ENCODE results near the gene TMEM150B. TPM values are rescaled to one million over a fixed set of nuclear protein-coding genes. Genes with fewer than 3 reads are reported as not detected.
"Not testable (repeated sequence)": the region's sequence is repeated elsewhere in the genome, so short reads cannot be mapped to it uniquely, and the experiment has no call there.

The TMEM150B gene
- total RNA-seq, 2 experiments from 2014 or later: 0.31 TPM; not detected in 1

DNA sequence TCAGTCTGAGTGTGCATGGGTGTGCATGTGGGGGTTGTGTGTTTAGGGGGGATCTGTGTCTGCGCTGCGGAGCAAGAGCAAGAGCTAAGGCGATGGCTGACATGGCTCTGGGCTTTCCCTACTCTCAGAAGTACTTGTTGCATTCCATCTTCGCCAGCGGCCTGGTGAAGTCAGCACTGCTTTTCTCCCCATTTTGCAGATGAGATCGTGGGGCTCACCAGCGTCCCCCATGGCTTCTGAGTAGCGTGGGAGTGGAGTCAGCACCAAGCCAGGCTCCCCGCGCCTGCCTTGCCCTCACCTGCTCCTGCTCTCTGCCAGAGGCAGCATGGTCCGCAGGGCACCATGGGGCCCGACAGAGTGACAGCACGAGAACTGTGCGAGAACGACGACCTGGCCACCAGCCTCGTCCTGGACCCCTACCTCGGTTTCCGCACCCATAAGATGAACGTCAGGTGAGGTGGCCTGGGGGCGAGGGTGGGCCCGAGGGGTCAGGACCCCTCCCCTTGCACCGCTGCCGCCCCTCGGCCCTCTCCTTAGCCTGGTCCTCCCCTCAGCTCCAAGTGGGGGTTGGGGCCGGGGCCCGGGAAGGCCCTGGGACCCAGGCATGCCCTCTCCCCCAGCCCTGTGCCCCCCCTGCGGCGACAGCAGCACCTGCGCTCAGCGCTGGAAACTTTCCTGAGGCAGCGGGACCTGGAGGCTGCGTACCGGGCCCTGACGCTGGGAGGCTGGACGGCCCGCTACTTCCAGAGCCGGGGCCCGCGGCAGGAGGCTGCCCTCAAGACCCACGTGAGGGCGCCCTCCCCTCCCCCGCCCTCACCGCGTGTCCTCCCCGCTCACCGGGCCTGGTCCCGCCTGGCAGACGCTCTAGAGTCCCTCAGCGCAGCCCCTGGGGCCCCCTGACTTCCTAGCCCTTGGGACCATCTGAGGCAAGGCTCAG lies 16.7 kb upstream of the TMEM150B start:
- POLR2A ChIA-PET: no interaction called here
- CTCF ChIA-PET: no interaction called here

DNA sequence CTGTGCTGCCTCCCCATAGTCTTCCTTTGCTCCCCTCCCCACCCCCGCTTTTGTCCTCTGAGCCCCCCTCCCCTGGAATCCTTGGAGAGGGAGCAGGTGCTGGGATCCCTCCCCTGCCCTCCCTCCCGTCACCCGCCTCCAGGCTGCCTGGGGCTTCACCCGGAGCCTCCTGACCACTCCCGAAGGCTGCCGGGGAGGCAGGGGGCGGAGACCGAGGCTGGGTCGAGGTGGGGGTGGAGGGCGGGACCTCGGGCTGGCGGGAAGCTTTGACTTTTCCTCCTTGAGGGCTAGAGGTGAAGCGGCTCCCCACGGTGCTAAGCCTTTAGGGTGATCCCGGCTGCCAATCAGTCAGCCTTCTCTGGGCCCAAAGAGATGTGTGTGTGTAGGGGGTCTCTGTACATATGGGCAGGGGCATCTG lies 16.0 kb upstream of the TMEM150B start:
- POLR2A ChIA-PET: no interaction called here
- CTCF ChIA-PET: no interaction called here

DNA sequence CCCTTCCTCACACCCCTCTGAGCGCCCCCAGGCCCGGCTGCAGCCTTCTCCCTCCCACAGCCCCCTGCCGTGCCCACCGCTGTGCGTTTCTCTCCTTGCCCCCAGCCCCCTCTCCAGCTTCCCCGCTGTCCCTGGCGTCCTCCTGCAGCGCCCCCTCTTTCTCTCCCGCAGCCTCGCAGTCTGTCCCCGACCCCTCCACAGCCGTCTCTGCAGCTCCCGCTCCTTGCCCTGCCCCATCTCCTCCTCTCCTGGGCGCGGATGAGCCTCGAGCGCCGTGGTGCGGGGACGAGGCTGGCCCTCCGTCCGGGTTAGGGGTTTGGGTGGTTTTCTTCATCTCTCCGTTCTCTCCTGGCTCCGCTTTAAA lies 15.6 kb upstream of the TMEM150B start:
- CTCF ChIA-PET: no interaction called here
- POLR2A ChIA-PET: no interaction called here

DNA sequence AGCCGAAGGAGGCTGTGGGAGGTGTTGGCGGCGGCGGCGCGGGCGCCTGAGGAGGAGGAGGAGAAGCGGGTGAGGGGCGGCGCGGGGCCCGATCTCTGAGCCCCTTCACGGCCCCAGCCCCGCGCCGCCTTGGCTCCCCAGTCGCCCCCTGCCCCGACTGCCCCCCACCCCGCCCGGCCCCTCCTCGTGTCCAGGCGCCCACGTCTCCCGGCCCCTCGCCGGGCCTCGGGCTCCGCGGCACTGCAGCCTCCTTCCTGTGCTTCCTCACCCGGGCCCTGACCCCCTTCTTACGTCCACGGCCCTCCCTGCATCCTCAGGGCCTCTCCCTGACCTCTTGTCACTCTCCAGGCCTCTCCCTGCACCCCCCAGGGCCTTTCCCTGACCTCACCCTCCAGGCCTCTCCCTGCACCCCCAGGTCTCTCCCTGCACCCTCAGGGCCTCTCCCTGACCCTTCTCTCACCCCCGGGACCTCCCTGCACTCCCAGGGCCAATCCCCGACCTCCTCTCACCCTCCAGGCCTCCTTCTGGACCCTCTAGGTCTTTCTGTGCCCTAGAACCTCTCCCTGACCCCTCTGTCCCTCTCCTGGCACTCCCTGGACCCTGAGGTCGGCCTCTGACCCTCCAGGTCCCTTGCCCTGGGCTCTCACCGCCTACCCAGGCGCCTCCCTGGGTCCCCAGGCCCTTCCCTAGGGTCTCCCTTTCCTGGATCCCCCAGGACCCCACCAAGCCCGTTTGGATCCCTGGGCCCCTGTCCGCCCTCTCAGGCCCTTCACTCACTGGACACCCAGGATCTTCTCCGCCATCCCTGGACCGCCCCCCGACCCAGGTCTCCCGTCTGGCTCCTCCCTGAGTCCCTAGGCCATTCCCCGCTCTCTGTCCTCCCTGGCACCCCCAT lies 15.0 kb upstream of the TMEM150B start:
- POLR2A ChIA-PET: interaction anchor here (0.5 to 2.1 kb wide), 8 partner anchors 38 to 278 kb away, joined by 3 to 18 read pairs (median 6); partner anchors contain the start of genes PPP6R1, TMEM238 and UBE2S

DNA sequence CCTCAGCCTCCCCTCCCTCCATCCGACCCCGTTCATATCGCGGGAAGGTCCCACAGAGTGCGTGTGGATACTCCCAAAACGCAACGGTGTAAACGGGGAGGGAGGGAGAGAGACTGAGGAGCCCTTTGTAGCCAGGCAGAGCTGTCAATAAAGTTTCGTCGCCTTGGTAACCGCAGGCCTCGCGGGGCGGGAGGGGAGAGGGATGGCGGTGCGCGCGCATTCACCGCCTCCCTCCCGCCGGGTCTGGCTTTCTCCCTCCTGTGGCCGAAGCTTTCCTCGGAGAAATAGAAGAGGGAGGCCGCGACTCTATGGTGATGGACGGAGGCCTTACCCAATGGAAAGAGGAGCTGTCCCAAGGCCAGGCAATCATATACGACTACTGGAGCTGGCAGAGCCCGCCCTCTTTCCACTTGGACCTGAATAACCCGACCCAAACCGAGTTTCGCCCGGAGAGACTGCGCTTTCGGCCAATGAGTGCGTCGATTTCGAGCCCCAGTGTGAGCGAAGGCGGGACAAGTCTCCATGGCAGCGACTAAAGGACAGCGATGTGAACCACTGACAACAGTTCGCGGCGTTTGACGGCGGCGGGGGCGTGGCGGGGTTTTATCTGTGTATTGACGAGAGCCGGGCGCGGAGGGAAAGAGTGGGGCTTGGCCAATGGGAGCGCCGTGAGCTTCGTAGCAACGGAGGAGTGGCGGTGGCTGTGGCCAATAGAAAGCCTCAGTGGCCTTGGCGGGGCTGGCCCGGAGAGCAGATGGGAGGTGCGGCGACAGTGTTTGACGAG lies 14.2 kb upstream of the TMEM150B start, which contains the start of gene KMT5C:
TSS of gene KMT5C (plus strand) at position 772 of the 784 bp plus-strand sequence. CDS start 2,061 bp downstream, outside the sequence.
- ChIA-PET CTCF (interaction anchor here (0.7 to 2.0 kb wide), 8 partner anchors 8 to 308 kb away, joined by 3 to 16 read pairs (median 3); partner anchors contain the start of gene TMEM238), POLR2A (interaction anchor here (0.5 to 2.1 kb wide), 9 partner anchors 29 to 279 kb away, joined by 3 to 18 read pairs (median 6); partner anchors contain the start of genes PPP6R1, TMEM238 and UBE2S)

More for the DNA sequence above, 15.0 kb upstream of the TMEM150B start:
- CTCF ChIA-PET: interaction anchor here (1.0 to 2.0 kb wide), 5 partner anchors 9 to 86 kb away, joined by 3 to 16 read pairs (median 3); no protein-coding TSS in a partner anchor

DNA sequence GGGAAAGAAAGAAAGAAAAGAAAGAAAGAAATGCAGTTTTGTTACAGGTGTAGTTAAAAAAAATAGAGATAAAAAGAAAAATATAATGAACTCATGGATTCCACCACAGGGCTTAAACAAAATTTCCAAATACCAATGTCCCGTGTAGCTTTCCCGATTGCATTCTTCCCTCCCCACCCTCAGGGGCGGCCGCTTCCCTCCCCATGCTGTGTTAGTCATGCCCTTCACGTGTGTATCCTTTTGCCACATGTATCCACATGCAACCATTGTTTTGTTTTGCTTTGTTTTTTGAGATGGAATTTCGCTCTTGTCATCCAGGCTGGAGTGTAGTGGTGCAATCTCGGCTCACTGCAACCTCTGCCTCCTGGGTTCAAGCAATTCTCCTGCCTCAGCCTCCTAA lies 11.0 kb upstream of the TMEM150B start:
- CTCF ChIA-PET: interaction anchor here (1.5 kb wide), 1 partner anchor 35 kb away, joined by 3 read pairs; no protein-coding TSS in a partner anchor
- POLR2A ChIA-PET: no interaction called here

DNA sequence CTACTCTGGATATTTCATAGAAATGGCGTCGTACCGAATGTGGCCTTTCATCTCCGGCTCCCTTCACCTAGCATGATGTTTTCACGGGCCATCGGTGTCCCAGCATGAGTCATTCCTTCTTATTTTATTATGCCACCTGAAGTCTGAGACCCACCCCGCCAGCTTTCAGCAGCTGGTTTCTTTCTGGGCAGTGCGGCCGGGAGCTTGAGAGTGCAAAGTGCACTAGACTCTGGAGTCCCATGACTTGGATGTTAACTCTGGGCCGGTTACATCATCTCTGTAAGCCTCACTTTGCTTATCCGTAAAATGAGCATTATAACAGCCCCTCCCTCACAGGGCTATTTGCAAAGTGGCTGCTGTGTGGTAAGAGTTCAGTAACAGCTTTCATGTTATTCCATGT lies 8.7 kb upstream of the TMEM150B start:
- ChIA-PET CTCF (no interaction called here), POLR2A (no interaction called here)

DNA sequence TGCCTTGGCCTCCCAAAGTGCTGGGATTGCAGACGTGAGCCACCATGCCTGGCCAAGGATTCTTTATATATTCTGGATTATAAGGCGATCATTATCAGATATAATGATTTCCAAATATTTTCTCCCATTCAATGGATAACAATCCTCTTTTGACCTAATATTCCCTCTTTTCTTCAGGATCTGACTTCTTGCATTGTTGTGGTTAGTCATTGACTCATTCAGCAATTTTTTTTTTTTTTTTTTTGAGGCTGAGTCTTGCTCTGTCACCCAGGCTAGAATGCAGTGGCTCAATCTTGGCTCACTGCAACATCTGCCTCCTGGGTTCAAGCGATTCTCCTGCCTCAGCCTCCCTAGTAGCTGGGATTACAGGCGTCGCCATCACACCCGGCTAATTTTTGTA lies 4.7 kb upstream of the TMEM150B start:
- CTCF ChIA-PET, POLR2A ChIA-PET: not testable (repeated sequence)

DNA sequence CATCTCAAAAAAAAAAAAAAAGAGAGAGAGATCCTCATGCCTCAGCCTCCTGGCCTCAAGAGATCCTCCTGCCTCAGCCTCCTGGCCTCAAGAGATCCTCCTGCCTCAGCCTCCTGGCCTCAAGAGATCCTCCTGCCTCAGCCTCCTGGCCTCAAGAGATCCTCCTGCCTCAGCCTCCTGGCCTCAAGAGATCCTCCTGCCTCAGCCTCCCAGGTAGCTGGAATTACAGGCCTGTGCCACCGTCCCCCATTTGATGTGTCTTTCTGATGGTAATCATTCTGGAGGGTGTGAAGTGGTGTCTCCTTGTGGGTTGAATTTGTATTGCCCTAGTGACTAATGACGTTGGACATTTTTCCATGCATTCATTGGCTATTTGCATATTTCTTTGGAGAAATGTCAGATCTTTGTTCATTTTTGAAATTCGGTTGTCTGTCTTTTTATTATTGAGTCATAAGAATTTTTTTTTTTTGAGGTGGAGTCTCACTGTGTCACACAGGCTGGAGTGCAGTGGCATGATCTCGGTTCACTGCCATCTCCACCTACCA lies 3.7 kb upstream of the TMEM150B start:
- CTCF ChIA-PET, POLR2A ChIA-PET: not testable (repeated sequence)

DNA sequence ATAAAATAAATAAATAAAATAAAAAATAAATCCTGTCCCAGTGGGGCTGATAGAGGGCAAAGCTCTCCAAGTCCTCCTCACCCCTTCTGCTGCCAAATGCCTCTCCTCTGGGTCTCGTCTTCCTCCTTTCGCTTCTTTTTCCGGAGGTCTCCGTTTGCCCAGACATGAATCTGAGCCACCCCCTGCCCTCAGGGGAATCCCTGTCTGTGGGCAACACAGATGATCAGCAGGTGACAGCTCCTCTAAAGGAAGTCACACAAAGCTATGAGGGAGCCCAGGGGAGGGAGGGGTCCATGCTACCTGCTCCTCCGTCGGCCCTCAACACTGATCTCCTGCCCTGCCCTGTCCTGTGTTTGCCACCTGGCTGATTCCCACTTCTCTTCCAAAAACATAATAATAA lies 479 bp downstream of the TMEM150B start:
- ChIA-PET POLR2A (no interaction called here), CTCF (interaction anchor here (0.9 kb wide), 1 partner anchor 14 kb away, joined by 3 read pairs; no protein-coding TSS in a partner anchor)

DNA sequence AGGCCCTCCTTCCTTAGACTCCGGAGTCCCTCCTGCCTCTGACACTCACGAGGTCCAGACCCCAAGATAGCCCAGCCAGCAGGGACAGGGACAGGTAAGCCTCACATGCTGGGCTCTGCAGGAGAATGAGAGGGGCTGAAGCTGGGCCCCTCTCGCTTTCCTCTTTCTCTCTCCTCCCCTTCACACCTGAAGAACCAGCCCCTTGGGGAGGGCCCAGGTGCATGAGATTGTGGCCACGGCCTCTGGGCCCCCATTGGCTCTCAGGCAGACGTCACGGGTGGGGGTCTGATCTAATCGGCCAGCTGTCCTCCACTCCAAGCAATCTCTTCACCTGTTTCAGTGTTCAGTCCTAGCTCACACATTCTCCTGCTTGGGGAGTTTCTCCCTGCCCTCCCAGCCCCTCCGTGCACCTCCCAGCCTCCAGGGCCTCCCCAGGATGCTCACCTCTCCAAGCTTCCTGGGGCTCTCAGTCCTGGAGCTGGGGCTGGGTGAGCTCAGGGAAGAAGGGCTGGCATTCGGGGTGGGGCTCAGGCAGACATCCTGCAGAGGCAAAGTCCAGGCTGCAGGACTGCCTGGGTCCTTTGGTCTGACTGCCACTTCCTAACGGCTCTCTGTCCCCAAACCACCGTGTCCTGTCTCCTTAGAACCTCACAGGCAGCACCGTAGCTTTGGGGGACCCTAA lies 2.8 kb downstream of the TMEM150B start:
- ChIA-PET POLR2A (no interaction called here), CTCF (interaction anchor here (0.8 to 1.1 kb wide), 2 partner anchors 96 to 1121 kb away, joined by 3 read pairs; no protein-coding TSS in a partner anchor)

DNA sequence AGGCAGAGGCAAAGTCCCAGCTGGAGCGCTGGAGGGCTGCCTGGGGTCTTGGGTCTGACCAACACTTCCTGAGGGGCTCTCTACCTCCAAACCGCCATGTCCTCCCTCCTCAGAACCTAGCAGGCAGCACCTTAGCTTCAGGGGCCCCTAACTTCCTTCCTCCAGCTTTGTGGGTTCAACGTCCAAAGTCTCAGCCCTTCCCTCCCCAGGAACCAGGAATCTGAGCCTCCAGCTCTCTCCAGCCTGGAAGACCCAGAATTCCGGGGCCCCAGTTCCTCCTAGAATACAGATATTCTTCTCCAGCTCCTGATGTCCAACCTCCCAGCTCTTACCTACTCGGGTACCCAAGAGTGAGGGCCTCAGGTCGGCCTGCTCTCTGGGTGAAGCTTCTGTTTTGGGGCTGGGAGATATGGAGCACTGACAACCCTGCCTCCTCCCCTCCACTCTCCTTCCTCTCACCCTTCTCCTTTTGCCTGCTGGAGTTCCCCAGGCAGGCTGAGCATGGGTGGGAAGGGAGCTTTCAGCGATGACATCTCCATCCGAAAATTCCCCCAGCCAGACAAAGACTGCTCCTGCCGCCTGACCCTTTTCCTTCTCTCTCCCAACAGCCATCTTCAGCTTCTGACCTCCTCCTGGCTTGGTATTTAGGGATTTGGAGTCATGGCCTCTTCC lies 3.5 kb downstream of the TMEM150B start:
- ChIA-PET CTCF (no interaction called here), POLR2A (no interaction called here)

DNA sequence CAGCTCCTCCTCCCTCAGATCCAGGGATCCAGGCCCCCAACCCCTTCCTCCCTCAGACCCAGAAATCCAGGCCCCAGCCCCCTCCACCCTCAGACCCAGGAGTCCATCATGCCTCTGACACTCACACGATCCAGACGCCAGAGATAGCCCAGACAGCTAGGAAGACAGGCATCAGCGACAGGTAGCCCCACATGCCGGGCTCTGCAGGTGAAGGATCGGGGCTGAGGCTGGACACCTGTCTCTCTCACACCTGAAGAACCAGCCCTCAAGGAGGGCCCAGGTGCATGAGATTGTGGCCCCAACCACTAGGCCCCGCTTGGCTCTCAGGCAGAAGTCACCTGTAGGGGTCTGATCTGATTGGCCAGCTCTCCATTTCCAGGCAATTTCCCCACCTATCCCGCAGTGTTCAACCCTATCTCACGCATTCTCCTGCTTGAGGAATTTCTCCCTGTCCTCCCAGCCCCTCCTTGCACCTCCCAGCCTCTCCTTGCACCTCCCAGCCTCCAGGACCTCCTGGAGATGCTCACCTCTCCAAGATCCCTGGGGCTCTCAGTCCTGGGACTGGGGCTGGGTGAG lies 4.2 kb downstream of the TMEM150B start:
- ChIA-PET CTCF (no interaction called here), POLR2A (no interaction called here)

DNA sequence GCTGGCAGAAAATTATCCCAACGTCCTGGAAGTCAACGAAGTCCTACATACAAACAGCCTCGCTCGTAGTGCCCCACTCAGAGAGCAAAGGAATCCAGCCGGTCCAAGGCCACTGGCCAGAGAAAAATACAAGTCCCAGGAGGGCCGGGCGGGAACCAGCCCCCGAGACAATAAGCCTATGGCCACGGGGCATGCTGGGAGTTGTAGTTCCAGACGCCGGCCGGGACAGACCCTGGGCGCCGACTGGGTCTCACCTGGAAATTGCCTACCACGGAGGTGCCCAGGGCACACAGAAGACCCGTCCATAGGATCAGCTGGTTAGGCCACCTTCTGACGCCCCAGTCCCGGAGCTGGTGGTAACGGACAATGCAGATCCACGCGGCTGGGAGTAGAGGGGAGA lies 5.4 kb downstream of the TMEM150B start:
- POLR2A ChIA-PET: no interaction called here
- CTCF ChIA-PET: no interaction called here

DNA sequence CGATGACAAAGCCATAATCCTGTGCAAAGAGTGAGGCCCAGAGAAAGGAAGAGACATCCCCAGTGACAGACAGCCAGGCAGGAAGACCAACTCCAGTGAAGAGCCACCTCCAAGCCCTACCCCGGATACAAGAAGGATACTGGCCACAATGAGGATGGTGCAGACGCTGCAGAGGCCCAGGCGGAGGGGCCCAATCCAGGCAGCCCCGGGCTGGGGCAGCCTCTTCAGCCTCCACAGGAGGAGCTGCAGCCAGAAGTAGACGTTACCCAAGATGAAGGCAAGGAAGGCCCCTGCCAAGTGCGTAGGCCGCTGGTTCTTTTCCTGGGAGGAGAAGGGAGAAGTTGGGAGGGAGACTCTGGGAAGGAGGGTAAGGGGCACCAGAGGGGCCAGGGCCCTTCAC lies 8.5 kb downstream of the TMEM150B start:
- CTCF ChIA-PET: interaction anchor here (1.9 kb wide), 1 partner anchor 15 kb away, joined by 7 read pairs; no protein-coding TSS in a partner anchor
- POLR2A ChIA-PET: no interaction called here

DNA sequence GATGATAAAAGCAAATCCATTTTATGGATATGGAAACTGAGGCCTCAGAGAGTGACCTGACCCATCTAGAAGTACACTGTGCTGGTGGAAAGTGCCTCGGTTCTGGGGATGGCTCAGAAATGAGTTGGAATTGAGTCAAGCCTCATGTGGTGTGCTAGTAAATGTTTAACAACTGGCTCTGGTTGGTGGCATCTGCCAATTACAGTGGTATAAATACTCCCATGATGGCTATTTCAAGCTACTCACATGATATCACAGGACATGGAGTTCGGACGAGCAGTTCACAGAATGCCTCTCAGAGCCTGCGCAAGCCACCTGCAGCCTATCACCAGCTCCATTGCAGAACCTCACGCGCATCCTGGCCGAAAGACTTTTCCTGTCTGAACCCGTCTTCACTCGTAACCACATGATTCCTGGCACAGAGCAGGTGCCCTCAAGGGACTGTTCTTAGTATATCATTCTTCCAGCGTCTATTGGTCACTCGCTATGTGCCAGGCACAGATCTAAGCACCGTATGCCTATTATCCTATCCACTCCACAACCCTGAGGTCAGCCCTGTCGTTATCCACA lies 9.1 kb downstream of the TMEM150B start:
- POLR2A ChIA-PET: no interaction called here
- CTCF ChIA-PET: interaction anchor here (1.9 kb wide), 1 partner anchor 14 kb away, joined by 7 read pairs; no protein-coding TSS in a partner anchor

DNA sequence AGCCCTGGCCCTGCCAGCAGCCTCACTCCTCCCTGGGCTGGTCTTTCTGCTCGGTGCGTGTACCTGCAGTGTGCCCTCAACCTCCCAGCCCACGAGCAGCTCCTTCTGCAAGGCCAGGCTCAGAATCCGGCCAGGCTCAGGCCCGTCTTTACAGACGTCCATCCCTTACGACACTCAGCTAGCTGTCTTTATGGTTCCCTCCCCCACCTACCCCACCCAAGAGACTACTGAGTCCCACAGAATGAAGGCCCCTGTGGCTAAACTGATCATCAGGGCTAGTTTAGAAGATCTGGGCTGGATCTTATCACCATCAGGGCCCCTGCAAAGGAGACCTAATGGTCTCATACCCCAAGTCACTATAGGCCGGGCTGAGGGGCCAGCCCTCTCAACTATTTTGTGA lies 10.7 kb downstream of the TMEM150B start:
- CTCF ChIA-PET: no interaction called here

More for the DNA sequence above, 10.7 kb downstream of the TMEM150B start:
- POLR2A ChIA-PET: no interaction called here

Data from activated CD8-positive, alpha-beta memory T cell treated with anti-CD3 and anti-CD28 coated beads for 36 hours (primary cell).